T47D (cell line): ENCODE results near the gene PDK2.

Experiments used
- DNase-seq, 2 experiments: peaks; one replicate each; pipeline versions ENCODE4 v3.0.0 to v3.0.0-alpha.2; 2011 to 2012; ENCODE audit warnings: low read depth in 1 of 2, low spot score in 1 of 2
- JUND ChIP-seq: IDR thresholded peaks from 2 replicates; pipeline ENCODE4 v1.6.1; 2012; ENCODE audit warnings: low read depth
- in situ Hi-C: cut with HindIII; loops from 2 replicates; pipeline ENCODE4 v1.10.0; 2016; ENCODE audit warnings: low sequenced_read_pairs, low pct_unique_long_range_greater_than_20kb

PDK2 gene

GRCh38 chr17:50134206-50135110, 39.3 kb downstream of the PDK2 start:
- DNase-seq = no peak
- in situ Hi-C loops = no loop called here
- TF ChIP-seq JUND = no peak

DNA sequence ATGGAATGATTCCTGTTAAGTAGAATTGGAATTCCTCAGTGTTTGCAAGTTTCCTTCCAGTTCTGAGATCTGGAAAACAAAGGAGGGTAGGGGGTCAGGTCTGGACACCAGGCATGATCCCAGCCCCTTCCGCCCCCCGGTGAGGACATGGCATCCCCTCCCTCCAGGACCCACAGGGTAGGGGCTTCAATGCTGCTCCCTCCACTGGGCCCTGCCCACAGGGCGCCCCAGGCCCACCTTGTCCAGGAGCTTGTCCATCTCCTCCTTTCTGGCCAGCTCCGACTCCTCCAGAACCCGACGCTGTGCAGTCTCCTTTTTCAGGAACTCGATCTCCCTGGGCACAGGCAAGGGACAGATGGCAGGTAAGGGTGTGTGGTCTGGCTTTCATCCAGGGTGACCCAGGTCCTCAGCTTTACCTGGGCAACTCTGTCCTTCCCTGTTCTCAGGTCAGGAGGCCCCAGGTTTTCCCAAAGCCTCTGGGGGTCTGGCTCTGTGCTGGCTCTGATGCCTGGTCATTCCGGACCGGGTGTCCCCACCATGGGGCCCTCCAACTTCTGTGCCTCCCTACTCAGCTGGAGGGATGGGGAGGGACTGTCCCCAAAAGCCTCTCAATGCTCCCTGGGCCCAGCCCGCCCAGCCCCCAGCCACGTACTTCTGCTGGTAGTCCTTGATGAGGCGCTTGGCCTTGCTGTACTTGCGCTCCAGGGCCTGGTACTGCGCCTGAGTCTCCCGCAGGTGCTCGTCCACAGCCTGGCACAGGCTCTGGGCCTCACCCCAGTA, 40.4 kb downstream of the PDK2 start:
- TF ChIP-seq JUND = no peak
- in situ Hi-C loops = no loop called here
- DNase-seq = no peak

GRCh38 chr17:50136096-50136687, 41.0 kb downstream of the PDK2 start:
- no peak for TF ChIP-seq JUND
- in situ Hi-C loops = no loop called here
- no peak for DNase-seq

DNA sequence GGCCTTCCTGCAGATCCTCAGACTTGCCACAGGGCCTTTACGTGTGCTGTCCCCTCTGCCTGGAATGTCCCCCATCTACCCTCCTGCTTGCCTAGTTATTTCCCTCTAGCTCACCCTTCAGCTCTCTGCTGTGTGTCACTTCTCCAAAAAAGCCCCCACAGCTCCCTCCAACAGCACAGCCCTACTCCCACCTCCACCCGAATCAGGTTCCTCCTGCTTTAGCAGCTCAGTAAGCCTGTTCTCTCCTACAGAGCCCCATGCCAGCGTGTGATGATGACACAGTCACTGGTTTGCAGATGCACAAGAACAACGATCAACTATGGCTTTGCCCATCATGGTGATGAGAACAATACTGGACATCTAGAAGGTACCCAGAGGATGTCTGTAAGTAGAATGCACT, 41.9 kb downstream of the PDK2 start:
- no peak for DNase-seq
- in situ Hi-C loops = no loop called here
- TF ChIP-seq JUND = no peak

GRCh38 chr17:50139185-50139783, 44.1 kb downstream of the PDK2 start:
- in situ Hi-C loops = no loop called here
- no peak for DNase-seq
- TF ChIP-seq JUND = no peak

DNA sequence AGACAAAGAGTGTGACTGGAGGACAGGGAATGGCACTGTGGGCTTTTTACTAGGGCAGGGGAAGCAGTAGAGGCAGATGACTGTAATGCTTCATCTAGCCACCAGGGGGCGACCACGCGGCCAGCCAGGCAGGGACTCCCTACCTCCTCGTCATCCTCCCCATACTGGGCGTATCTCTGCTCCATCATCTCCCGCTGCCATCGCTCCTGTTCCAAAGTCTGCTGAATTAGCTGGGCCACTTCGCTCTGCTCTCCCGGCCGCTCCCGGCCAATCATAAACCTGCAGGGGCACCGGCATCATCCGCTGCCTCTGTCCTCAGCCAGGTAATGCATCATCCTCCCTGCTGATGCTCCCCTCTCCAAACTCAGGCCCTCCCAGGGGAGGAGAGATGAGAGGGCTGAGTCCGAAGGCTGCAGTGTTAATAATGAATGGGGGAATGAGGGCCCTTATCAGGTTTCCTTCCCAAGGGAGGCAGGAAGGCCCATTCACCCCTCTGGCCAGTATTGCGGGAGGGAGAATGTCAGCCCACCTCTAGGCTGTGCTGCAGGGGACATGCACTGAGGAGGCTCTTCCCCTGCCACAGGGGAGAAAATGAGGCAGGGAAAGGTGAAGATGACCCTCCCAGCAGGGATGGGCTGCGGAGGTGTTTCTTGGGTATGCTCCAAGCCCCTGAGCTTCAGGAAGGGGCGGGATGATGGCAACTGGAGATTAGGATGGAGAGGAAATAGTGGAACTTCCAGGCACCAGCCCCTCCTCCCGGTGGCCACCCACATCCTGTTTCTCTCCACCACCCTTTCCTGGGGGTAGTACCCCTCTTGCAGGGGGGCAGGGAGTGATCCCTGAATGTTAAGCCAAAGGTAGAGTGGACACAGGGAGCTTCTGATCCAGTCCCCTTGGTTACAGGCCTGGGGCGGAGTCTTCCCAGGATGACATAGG, 45.1 kb downstream of the PDK2 start:
- DNase-seq = peak; percentile 83 to 91
- TF ChIP-seq JUND = no peak
- in situ Hi-C loops = no loop called here

DNA sequence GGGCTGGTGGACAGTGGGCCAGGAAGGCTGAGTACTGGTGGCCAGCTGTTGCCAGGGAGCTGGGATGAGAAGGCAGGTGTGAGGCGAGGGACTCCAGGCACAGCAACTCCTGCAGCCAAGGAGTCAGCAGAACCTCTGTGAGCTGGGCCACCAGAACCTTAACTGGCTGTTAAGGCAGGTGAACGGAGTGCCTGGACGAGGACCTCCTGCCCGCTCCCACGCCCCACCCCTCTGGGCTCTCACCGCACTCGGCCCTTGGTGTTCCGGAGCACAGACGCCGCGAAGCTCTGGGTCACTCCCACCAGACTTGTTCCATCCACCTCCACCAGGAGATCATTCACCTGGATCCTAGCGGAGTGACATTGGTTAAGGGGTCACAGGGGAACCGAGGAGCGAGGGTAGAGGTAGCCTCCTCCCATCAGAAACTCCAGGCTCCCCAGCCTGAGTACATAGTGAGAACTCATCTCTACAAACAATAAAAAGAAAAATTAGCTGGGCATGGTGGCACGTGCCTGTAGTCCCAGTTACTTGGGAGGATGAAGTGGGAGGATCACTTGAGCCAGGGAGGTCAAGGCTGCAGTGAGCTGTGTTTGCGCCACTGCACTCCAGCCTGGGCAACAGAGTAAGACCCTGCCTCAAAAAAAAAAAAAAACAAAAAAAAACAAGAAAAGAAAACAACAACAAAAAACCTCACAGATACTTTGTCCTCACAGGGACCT, 46.0 kb downstream of the PDK2 start:
- no peak for DNase-seq
- TF ChIP-seq JUND = no peak
- in situ Hi-C loops = no loop called here

DNA sequence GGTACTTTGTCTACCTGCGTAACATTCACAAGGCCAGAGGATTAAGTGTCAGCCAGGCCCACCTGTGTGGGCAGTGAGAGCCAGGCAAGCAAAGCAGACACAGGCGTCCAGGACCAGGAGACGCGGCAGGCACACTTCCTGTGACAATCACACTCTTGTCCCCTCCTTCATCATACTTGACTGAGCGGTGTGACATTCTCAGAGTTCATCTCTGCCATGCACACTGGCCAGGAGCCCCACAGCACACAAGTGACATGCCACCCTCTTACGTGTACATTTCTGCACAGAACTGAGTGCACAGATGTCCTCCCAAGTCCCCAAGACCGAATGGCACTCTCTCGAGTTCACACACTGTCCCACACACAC, 46.6 kb downstream of the PDK2 start:
- in situ Hi-C loops = no loop called here

DNA sequence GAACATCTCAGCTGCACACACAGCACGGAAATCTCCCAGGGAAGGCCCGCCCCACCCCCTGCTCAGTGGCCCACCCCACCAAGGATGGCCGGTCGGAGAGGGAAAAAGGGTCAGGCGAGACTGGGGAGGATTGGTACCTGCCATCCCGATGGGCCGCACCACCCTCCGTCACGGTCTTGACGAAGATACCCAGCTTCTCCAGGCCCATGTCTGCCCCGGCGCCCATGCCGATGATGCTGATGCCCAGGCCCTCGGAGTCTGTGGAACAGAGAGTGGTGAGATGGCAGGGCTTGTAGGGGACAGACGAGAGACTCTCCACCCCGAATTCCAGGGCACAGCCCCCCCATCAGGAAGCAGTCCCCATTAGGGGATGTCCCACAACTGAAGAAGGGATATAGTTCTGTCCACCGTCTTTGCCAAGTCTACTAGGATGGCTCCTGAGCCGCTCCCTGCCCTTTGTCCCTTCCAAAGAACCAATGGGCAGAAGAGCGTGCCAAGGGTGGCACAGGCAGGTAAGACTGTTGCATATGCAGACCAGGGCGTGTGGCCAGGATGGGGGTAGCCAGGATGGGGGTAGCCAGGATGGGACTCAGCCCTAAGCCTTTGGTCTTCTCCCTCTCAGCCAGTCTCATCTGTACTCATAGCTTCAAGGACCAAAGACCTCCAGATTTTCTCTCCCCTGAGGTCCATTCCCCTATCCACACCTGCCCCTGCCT, 48.5 kb downstream of the PDK2 start:
- in situ Hi-C loops = no loop called here
- DNase-seq = no peak
- no peak for TF ChIP-seq JUND

More for the DNA sequence above, 46.6 kb downstream of the PDK2 start:
- no peak for TF ChIP-seq JUND
- no peak for DNase-seq

- no peak for DNase-seq
- no peak for TF ChIP-seq JUND
- in situ Hi-C loops = no loop called here
Measured at GRCh38 chr17:50144355-50144754, 49.2 kb downstream of the PDK2 start.
